ENCODE measurements around the gene KDM4C.

KDM4C gene

DNA sequence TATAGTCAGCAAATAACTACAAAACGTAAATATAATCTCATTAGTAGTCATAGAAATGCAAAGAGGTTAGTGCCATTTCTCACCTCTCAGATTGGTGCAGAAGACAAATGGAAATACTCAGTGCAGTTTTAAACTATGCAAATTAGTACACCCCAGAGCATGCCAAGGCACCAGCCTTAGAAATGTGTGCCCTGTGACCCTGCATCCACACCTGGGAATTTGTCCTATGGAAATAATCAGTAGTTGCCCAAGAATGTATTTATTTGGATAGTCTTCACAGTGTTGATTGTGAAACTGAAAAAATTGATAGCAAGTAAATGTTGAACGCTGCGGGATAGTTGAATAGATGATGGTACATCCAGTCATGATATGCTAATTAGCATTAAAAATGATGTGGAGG is 152.7 kb downstream of the KDM4C start:
- H3K9ac ChIP-seq (ENCODE audit: low read length) = no peak overlapping the region
- TF ChIP-seq, protein P1, sequence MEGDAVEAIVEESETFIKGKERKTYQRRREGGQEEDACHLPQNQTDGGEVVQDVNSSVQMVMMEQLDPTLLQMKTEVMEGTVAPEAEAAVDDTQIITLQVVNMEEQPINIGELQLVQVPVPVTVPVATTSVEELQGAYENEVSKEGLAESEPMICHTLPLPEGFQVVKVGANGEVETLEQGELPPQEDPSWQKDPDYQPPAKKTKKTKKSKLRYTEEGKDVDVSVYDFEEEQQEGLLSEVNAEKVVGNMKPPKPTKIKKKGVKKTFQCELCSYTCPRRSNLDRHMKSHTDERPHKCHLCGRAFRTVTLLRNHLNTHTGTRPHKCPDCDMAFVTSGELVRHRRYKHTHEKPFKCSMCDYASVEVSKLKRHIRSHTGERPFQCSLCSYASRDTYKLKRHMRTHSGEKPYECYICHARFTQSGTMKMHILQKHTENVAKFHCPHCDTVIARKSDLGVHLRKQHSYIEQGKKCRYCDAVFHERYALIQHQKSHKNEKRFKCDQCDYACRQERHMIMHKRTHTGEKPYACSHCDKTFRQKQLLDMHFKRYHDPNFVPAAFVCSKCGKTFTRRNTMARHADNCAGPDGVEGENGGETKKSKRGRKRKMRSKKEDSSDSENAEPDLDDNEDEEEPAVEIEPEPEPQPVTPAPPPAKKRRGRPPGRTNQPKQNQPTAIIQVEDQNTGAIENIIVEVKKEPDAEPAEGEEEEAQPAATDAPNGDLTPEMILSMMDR (IDR thresholded peaks at IDR 0.05; ENCODE audit: insufficient read depth, low read length, poor library complexity, severe bottlenecking) = no peak
- TF ChIP-seq EZH2phosphoT487 (conservative IDR thresholded peaks at IDR 0.05; ENCODE audit: low read length) = no peak
- H3K36me3 ChIP-seq (ENCODE audit: low read length) = no peaks in the 10 kb centered on the region

DNA sequence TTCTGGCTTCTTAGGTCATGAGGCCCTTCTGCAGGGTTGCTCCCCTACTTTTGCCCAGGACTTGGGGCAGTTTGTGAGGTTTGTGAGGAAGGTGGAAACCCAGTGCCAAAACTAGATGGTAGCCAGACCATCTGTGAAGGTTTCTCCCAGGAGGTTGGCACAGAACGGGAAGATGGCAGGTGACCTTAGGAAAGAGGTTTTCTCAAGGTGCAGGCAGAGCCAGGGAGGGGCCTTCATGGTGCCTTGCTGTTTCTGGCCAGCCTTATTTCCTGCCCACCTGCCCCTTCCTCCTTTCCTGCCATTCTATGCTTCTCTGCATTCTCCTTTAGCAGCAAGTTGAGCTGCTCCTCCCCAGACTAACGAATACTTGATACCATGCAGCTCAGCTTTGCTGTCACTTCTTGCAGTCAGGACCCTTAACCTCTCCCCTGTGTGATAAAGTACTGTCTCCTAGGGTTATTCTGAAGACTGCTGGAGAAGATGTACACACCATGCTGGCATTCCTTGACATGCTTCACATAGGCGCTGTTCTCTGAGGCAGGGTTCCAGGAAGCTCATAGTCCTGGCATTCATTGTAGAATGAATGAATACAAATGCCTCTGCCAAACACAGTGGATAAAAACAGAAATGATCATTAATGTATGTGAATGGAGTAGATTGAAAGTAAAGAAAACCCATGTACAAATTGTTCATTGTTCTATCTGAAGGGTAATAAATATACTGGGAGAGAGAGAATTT is 154.3 kb downstream of the KDM4C start:
- Histone ChIP-seq H3K36me3 (ENCODE audit: low read length) (no peaks in the 10 kb centered on the region), H3K9me2 (replicated peaks; ENCODE audit: insufficient read depth, low read length) (no peaks in the 10 kb centered on the region), H3K9me3 (ENCODE audit: insufficient read depth, low read length) (no peaks in the 10 kb centered on the region), H2AFZ (ENCODE audit: low read depth, low read length, severe bottlenecking) (no peak overlapping the region), H3K4me3 (ENCODE audit: insufficient read depth, low read length, poor library complexity, severe bottlenecking) (no peak overlapping the region), H3K27ac (ENCODE audit: low read depth, low read length) (no peak overlapping the region), H4K20me1 (ENCODE audit: low read depth, low read length) (no peaks in the 10 kb centered on the region), H3K79me2 (ENCODE audit: insufficient read depth, low read length) (no peaks in the 10 kb centered on the region), H3K4me2 (ENCODE audit: low read depth, low read length, poor library complexity, severe bottlenecking) (no peak overlapping the region), H3F3A (ENCODE audit: insufficient read depth) (peaks cover 4% of the 10 kb centered on the region; the same call in 1 of the 2 replicates), H3K27me3 (ENCODE audit: low read length) (no peaks in the 10 kb centered on the region), H3K9ac (ENCODE audit: low read length) (no peak overlapping the region)
- no peak for TF ChIP-seq EZH2phosphoT487 (conservative IDR thresholded peaks at IDR 0.05; ENCODE audit: low read length)
- TF ChIP-seq, protein P1 (IDR thresholded peaks at IDR 0.05; ENCODE audit: insufficient read depth, low read length, poor library complexity, severe bottlenecking) = no peak

More for the DNA sequence above, 152.7 kb downstream of the KDM4C start:
- H4K20me1 ChIP-seq (ENCODE audit: low read depth, low read length) = no peaks in the 10 kb centered on the region
- no peaks in the 10 kb centered on the region for H3K79me2 ChIP-seq (ENCODE audit: insufficient read depth, low read length)
- H3F3A ChIP-seq (ENCODE audit: insufficient read depth) = peaks cover 4% of the 10 kb centered on the region; the same call in 1 of the 2 replicates
- no peak overlapping the region for H2AFZ ChIP-seq (ENCODE audit: low read depth, low read length, severe bottlenecking)
- no peaks in the 10 kb centered on the region for H3K9me2 ChIP-seq (replicated peaks; ENCODE audit: insufficient read depth, low read length)
- no peak overlapping the region for H3K4me2 ChIP-seq (ENCODE audit: low read depth, low read length, poor library complexity, severe bottlenecking)
- no peaks in the 10 kb centered on the region for H3K9me3 ChIP-seq (ENCODE audit: insufficient read depth, low read length)
- H3K27me3 ChIP-seq (ENCODE audit: low read length) = no peaks in the 10 kb centered on the region
- H3K27ac ChIP-seq (ENCODE audit: low read depth, low read length) = no peak overlapping the region
- no peak overlapping the region for H3K4me3 ChIP-seq (ENCODE audit: insufficient read depth, low read length, poor library complexity, severe bottlenecking)

DNA sequence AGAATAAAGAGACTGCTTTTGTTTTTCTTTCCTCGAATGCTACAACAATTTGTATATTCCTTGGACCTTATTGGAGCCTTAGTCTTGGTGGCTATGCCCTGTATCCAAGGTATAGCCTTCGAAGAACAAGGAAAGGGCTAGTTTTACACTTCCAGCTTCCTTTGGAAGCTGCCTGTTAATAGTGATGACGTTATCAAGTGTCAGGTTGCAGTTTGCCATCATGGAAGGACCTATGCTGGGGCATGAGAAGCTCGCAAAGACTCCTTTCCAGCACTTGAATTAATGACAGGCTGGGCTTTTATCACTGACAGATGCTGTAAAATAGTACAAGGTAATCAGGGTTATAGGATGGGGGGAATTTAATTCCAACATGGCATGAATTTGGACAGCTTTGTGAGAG is 157.9 kb downstream of the KDM4C start:
- no peaks in the 10 kb centered on the region for H4K20me1 ChIP-seq (ENCODE audit: low read depth, low read length)
- no peak overlapping the region for H3K9ac ChIP-seq (ENCODE audit: low read length)
- H3K27ac ChIP-seq (ENCODE audit: low read depth, low read length) = no peak overlapping the region

More for the DNA sequence above, 157.9 kb downstream of the KDM4C start:
- Histone ChIP-seq H2AFZ (ENCODE audit: low read depth, low read length, severe bottlenecking) (no peak overlapping the region), H3K27me3 (ENCODE audit: low read length) (no peaks in the 10 kb centered on the region), H3K4me3 (ENCODE audit: insufficient read depth, low read length, poor library complexity, severe bottlenecking) (no peak overlapping the region), H3F3A (ENCODE audit: insufficient read depth) (no peaks in the 10 kb centered on the region), H3K9me2 (replicated peaks; ENCODE audit: insufficient read depth, low read length) (no peaks in the 10 kb centered on the region), H3K4me2 (ENCODE audit: low read depth, low read length, poor library complexity, severe bottlenecking) (no peak overlapping the region), H3K9me3 (ENCODE audit: insufficient read depth, low read length) (no peaks in the 10 kb centered on the region), H3K79me2 (ENCODE audit: insufficient read depth, low read length) (no peaks in the 10 kb centered on the region), H3K36me3 (ENCODE audit: low read length) (no peaks in the 10 kb centered on the region)
- no peak for TF ChIP-seq EZH2phosphoT487 (conservative IDR thresholded peaks at IDR 0.05; ENCODE audit: low read length)
- TF ChIP-seq, protein P1 (IDR thresholded peaks at IDR 0.05; ENCODE audit: insufficient read depth, low read length, poor library complexity, severe bottlenecking) = no peak

Measured in SU-DHL-6 (cell line).